Chondrocyte (in vitro differentiated cells): ENCODE measurements around the gene NKX2-8. TPM values are rescaled to one million over a fixed set of nuclear protein-coding genes. Genes with fewer than 3 reads are reported as not detected.
"Not testable (repeated sequence)": the region's sequence is repeated elsewhere in the genome, so short reads cannot be mapped to it uniquely, and the experiment has no call there.

ENCODE experiments used
- DNase-seq: peaks from one replicate; pipeline ENCODE4 v3.0.0; 2021; ENCODE audit warnings: mixed read lengths, low spot score
- H3K27ac Mint-ChIP-seq: one replicate; pipeline ENCODE4 v1.8.0; 2021; ENCODE audit warnings: mild to moderate bottlenecking, moderate library complexity, mixed read lengths; ENCODE audit not compliant: unreplicated experiment
- H3K27me3 Mint-ChIP-seq: 2 replicates; pipeline ENCODE4 v1.8.0; 2021; ENCODE audit warnings: low read depth, mixed read lengths
- H3K36me3 Mint-ChIP-seq: 2 replicates; pipeline ENCODE4 v1.8.0; 2021; ENCODE audit warnings: low read depth, mixed read lengths
- H3K4me1 Mint-ChIP-seq: 2 replicates; pipeline ENCODE4 v1.8.0; 2021; ENCODE audit warnings: low read depth, mild to moderate bottlenecking, mixed read lengths
- H3K4me3 Mint-ChIP-seq: one replicate; pipeline ENCODE4 v1.8.0; 2021; ENCODE audit warnings: mild to moderate bottlenecking, moderate library complexity, mixed read lengths; ENCODE audit not compliant: unreplicated experiment
- H3K9me3 Mint-ChIP-seq: 2 replicates; pipeline ENCODE4 v1.8.0; 2021; ENCODE audit warnings: low read depth, mixed read lengths
- total RNA-seq: library from RNA; stranded (reverse); gene quantifications from 3 replicates; pipeline ENCODE4 v1.2.1, GENCODE V29; 2021
- TF ChIP-seq, protein P1 (sequence below): fragments of 200-600 bp; sonication (generic); IDR thresholded peaks from 2 replicates; pipeline ENCODE4 v1.5.0; 2021; ENCODE audit warnings: antibody characterized with exemption, mild to moderate bottlenecking, moderate library complexity

NKX2-8 gene
- total RNA-seq, 1 donor from 2014 or later = not detected

DNA sequence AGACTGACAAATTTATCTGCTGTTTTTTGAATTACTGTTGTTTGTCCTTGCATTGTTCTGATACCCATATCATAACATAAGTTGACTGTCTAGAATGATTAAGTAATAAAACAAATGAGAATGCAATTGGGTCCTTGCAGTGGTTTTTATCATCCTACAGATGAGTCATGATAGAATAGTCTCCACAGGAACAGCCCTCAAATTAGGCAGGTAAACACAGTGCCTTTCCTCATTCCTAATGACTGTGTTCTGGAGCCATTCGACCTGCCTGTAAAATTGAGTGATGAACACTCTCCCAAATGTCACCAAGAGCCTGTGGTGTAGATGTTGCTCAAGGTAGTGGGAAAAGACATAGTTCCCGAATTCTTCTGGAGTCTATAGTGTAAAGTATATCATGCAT lies 12.3 kb downstream of the NKX2-8 start:
- Mint-ChIP-seq H3K4me3 (no peak overlapping the region), H3K27me3 (peaks cover 31% of the 10 kb centered on the region), H3K9me3 (no peaks in the 10 kb centered on the region), H3K4me1 (no peaks in the 10 kb centered on the region), H3K36me3 (no peaks in the 10 kb centered on the region), H3K27ac (no peak overlapping the region)
- TF ChIP-seq, protein P1, sequence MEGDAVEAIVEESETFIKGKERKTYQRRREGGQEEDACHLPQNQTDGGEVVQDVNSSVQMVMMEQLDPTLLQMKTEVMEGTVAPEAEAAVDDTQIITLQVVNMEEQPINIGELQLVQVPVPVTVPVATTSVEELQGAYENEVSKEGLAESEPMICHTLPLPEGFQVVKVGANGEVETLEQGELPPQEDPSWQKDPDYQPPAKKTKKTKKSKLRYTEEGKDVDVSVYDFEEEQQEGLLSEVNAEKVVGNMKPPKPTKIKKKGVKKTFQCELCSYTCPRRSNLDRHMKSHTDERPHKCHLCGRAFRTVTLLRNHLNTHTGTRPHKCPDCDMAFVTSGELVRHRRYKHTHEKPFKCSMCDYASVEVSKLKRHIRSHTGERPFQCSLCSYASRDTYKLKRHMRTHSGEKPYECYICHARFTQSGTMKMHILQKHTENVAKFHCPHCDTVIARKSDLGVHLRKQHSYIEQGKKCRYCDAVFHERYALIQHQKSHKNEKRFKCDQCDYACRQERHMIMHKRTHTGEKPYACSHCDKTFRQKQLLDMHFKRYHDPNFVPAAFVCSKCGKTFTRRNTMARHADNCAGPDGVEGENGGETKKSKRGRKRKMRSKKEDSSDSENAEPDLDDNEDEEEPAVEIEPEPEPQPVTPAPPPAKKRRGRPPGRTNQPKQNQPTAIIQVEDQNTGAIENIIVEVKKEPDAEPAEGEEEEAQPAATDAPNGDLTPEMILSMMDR = no peak
- DNase-seq = no peak

DNA sequence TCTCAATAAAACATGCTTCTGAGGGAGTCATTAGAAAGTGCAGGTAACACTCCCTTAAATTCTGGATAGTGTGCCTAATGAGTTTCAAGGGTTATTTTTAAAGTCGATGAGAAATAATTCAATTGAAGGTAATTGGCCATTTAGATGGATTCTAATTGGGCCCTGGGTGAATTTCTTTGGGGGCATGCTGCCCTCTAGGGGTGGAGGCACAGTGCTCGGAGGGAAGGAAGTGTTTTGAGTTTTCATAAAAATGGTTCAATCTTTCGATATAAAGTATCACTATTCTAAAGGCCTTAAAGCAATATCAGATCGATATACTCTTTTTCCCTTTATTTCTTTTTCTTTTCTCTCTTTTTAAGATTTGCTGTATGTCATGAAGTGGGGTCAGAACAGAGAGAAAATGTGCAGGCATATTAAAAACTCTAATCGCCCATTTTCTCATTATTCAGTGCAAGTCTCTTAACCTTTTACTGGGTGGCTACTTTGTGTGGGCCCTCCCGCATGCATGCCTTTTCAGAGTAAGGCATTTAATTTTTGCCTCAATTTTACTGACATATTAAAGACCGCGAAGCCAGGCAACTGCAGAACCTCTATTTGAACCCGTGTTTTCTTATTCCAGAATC lies 25.5 kb downstream of the NKX2-8 start:
- DNase-seq = no peak
- peaks cover 1% of the 10 kb centered on the region for H3K36me3 Mint-ChIP-seq
- peaks cover 37% of the 10 kb centered on the region for H3K27me3 Mint-ChIP-seq
- no peaks in the 10 kb centered on the region for H3K9me3 Mint-ChIP-seq
- H3K4me3 Mint-ChIP-seq = no peak overlapping the region
- TF ChIP-seq, protein P1 = peak; percentile 82
- no peaks in the 10 kb centered on the region for H3K4me1 Mint-ChIP-seq
- H3K27ac Mint-ChIP-seq = peak overlapping the region; percentile 6

DNA sequence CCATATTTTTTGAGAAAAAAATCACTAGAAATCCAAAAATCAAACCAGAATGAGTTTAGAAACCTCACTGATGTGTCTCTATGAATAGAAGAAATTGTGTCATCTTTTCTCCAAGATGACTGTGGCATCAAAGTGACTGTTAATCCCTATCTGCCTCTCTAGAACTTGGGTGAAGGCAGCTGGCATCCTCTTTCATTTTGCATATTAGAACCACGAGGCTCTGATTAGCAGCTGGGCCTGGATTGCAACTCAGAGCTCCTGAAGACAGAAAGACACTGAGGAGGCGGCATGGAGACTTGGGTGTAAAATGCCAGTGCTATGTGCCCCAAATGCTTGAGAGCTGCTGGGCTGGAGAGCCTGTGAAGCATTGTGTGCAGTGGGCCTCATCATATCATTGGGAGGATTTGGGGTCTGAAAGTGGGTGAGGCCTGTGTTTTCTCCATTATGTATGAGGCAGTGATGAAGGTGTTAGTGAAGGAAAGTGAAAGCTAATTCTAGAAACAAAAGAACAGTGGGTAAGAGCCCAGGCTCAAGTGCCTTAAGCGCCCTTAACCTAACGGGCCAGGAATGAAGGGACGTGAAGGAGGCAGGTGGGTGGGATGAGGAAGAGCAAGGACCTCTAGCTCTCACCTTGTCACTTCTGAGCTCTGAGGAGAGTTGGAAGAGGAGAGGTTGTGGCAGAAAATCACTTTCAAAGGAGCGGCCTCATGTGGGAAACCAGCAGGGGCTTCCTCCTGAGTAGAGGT lies 26.2 kb downstream of the NKX2-8 start:
- TF ChIP-seq, protein P1 = no peak
- Mint-ChIP-seq H3K27me3 (peaks cover 35% of the 10 kb centered on the region), H3K4me1 (no peaks in the 10 kb centered on the region), H3K36me3 (peaks cover 1% of the 10 kb centered on the region), H3K27ac (no peak overlapping the region), H3K4me3 (no peak overlapping the region), H3K9me3 (no peaks in the 10 kb centered on the region)
- no peak for DNase-seq

DNA sequence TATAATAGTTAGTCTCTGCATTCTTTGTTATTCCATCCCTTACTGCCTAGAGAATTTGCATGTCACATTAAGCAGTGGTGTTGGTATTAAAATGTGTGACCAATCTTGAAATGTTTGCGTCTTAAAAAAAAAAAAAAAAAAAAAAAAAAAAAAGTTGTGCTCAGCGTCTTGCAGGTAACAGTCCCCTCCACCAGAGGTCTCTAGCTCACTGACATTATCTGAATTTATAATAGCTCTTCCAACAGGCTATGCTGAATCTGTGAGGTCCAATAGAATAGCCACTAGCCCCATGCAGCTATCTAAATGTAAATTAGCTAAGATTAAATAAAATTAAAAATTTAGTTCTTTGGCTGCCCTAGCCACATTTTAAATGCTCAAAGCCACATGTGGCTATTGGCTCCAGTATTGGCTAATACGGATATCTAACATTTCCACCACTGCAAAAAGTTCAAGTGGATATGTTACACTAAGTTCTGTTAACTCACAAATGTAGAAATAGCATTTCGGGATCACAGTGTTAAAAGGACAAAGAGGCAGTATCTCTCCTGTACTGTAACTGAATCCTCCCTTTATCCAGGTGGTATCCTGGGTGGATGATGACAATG lies 28.7 kb downstream of the NKX2-8 start:
- DNase-seq = no peak
- Mint-ChIP-seq H3K36me3 (peaks cover 1% of the 10 kb centered on the region), H3K9me3 (no peaks in the 10 kb centered on the region), H3K4me1 (no peaks in the 10 kb centered on the region), H3K27me3 (peaks cover 30% of the 10 kb centered on the region), H3K4me3 (no peak overlapping the region), H3K27ac (no peak overlapping the region)
- TF ChIP-seq, protein P1 = peak; percentile 86

DNA sequence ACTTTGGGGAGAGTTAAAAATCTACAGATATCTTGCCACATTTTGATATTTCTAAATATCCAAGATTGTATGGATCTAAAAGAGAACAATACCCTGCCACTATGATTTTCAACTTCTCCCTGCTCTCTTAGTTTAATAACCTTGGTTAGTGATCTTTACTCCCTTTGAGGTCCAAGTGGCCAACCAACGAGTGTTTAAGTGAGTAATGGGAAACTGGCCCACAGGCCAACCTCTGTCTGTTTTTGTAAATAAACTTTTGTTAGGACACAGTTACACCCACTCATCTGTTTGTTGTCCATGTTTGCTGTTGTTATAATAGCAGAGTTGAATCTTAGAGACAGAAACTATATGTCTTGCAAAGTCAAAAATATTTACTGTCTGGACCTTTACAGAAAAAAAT lies 31.5 kb downstream of the NKX2-8 start:
- peaks cover 1% of the 10 kb centered on the region for H3K36me3 Mint-ChIP-seq
- H3K4me1 Mint-ChIP-seq = no peaks in the 10 kb centered on the region
- no peak overlapping the region for H3K27ac Mint-ChIP-seq
- DNase-seq = no peak
- H3K9me3 Mint-ChIP-seq = no peaks in the 10 kb centered on the region
- H3K4me3 Mint-ChIP-seq = no peak overlapping the region
- peaks cover 33% of the 10 kb centered on the region for H3K27me3 Mint-ChIP-seq
- TF ChIP-seq, protein P1 = no peak

DNA sequence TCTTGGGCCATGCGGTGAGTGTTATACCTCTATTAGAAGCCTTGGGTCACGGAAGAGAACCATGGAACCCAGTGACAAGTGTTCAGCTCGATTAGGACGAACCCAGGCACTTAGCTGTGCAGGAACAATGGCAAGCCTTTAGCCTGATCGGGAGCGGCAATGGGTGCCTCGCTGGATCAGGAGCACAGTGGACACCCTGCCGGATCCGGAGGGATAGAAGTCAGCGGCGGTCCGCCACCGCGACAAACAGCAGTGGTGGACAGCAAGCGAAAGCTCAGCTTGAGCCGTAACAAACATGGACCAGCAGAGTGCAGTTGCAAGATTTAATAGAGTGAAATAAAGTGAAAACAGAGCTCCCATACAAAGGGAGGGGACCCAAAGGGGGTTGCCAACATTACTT lies 38.1 kb downstream of the NKX2-8 start:
- H3K4me1 Mint-ChIP-seq, H3K36me3 Mint-ChIP-seq, H3K4me3 Mint-ChIP-seq, H3K27ac Mint-ChIP-seq, DNase-seq, H3K9me3 Mint-ChIP-seq: not testable (repeated sequence)
- peaks cover 21% of the 10 kb centered on the region for H3K27me3 Mint-ChIP-seq
